IMR-90 (cell line): ENCODE measurements around the gene APLF.

Experiments used
- CHD1 ChIP-seq: IDR thresholded peaks from 2 replicates; pipeline ENCODE4 v1.6.1; 2012; ENCODE audit warnings: low read depth, low read length, improper control_type of control experiment
- CTCF ChIP-seq: conservative IDR thresholded peaks from 2 replicates; pipeline ENCODE4 v1.5.1; 2012; ENCODE audit warnings: mild to moderate bottlenecking, low read depth, low read length, improper control_type of control experiment
- POLR2A ChIP-seq: IDR thresholded peaks from 2 replicates; pipeline ENCODE4 v1.6.1; 2012; ENCODE audit warnings: mild to moderate bottlenecking, low read depth, low read length
- RFX5 ChIP-seq: IDR thresholded peaks from 2 replicates; pipeline ENCODE4 v1.8.0; 2012; ENCODE audit warnings: low read depth, mild to moderate bottlenecking, low read length, moderate library complexity

DNA sequence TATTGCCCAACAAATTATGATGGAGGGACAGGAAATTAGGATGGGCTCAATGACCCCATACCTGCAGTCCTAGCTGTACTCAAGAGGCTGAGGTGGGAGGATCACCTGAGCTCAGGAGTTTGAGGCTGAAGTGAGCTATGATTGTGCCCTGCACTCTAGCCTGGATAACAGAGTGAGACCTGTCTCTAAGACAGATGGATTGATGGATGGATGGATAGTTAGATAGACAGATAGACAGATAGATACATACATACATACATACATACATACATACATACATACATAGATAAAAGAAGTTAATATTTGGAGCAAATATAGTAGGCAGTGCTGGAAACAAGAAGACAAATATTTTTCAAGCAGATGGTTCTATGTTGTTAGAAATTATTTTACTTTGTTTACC is 97.9 kb downstream of the APLF start:
- no peak for TF ChIP-seq CHD1
- no peak for TF ChIP-seq CTCF
- no peak for TF ChIP-seq POLR2A
- TF ChIP-seq RFX5: no peak
